ENCODE results near the gene TTC36. TPM values are rescaled to one million over a fixed set of nuclear protein-coding genes. Genes with fewer than 3 reads are reported as not detected.

Gene TTC36
- total and polyA plus RNA-seq, 2 donors (not counting 1 experiment from before 2014, with no cell fraction given): 0.19 to 0.79 TPM

- H3K79me2 ChIP-seq (ENCODE audit: control insufficient read depth, insufficient read depth, low read length): no peaks in the 10 kb centered on the region
- no peak overlapping the region for H3K27ac ChIP-seq (ENCODE audit: low read length in 2 of 2)
- H3K4me2 ChIP-seq (replicated peaks; ENCODE audit: low read depth, low read length, poor library complexity, severe bottlenecking): no peak overlapping the region
- TF ChIP-seq CTCF (IDR thresholded peaks at IDR 0.05) (no peak), EZH2 (IDR thresholded peaks at IDR 0.05; ENCODE audit: borderline replicate concordance, insufficient read depth, low read depth, low read length, poor library complexity, severe bottlenecking) (no peak)
- ChIA-PET CTCF (no interaction called here), POLR2A (no interaction called here)
- intact Hi-C loops (cut with micrococcal nuclease): no loop called here
- no peak overlapping the region for H3K4me3 ChIP-seq (ENCODE audit: control extremely low read depth in 1 of 5, extremely low read depth in 1 of 5, insufficient read depth in 1 of 5, low read depth in 2 of 5, low read length in 4 of 5)
- peak overlapping the region; percentile 17 for H3K27ac Mint-ChIP-seq
- no peaks in the 10 kb centered on the region for H3K4me1 Mint-ChIP-seq
- ATAC-seq (ENCODE audit: low read depth) (no peak), DNase-seq (no peak)
- no peaks in the 10 kb centered on the region for H3K9me3 ChIP-seq (ENCODE audit: control extremely low read depth in 1 of 3, control insufficient read depth in 2 of 3, insufficient read depth in 1 of 3, low read length in 2 of 3)
- H3K27me3 ChIP-seq (replicated peaks in 1 of 4; ENCODE audit: control extremely low read depth in 1 of 4, control insufficient read depth in 3 of 4, insufficient read depth in 4 of 4, low read length in 3 of 4): no peaks in the 10 kb centered on the region
- peaks cover 20 to 67% of the 10 kb centered on the region in 2 experiments for H3K36me3 ChIP-seq (replicated peaks in 1 of 2; ENCODE audit: control extremely low read depth in 1 of 2, control insufficient read depth in 1 of 2, extremely low read depth in 1 of 2, insufficient read depth in 2 of 2, low read length in 1 of 2)
- no peak overlapping the region for H2AFZ ChIP-seq (ENCODE audit: insufficient read depth, low read depth, low read length, poor library complexity, severe bottlenecking)
- no peak overlapping the region for H3K4me3 Mint-ChIP-seq
- H3K9ac ChIP-seq (ENCODE audit: low read length): no peak overlapping the region
- H3K9me3 Mint-ChIP-seq (ENCODE audit: insufficient read depth): no peaks in the 10 kb centered on the region
- no peaks in the 10 kb centered on the region for H3K27me3 Mint-ChIP-seq
- WGBS (ENCODE audit: insufficient coverage): no CpG with 5 or more reads among the region's 3 CpGs
- H4K20me1 ChIP-seq (ENCODE audit: control insufficient read depth, insufficient read depth, low read length, poor library complexity, severe bottlenecking): no peaks in the 10 kb centered on the region
- no peaks in the 10 kb centered on the region for H3K4me1 ChIP-seq (ENCODE audit: control insufficient read depth in 2 of 2, insufficient read depth in 2 of 2, low read length in 2 of 2)
Measured at GRCh38 chr11:118484405-118484804, 42.9 kb upstream of the TTC36 start.

- H3K27me3 Mint-ChIP-seq: no peaks in the 10 kb centered on the region
- no peak overlapping the region for H3K27ac Mint-ChIP-seq
- Histone ChIP-seq H3K27ac (ENCODE audit: low read length in 2 of 2) (no peak overlapping the region), H2AFZ (ENCODE audit: insufficient read depth, low read depth, low read length, poor library complexity, severe bottlenecking) (no peak overlapping the region), H3K4me1 (ENCODE audit: control insufficient read depth in 2 of 2, insufficient read depth in 2 of 2, low read length in 2 of 2) (no peaks in the 10 kb centered on the region), H3K27me3 (replicated peaks in 1 of 4; ENCODE audit: control extremely low read depth in 1 of 4, control insufficient read depth in 3 of 4, insufficient read depth in 4 of 4, low read length in 3 of 4) (no peaks in the 10 kb centered on the region), H3K36me3 (replicated peaks in 1 of 2; ENCODE audit: control extremely low read depth in 1 of 2, control insufficient read depth in 1 of 2, extremely low read depth in 1 of 2, insufficient read depth in 2 of 2, low read length in 1 of 2) (peaks cover 23 to 67% of the 10 kb centered on the region in 2 experiments), H3K4me2 (replicated peaks; ENCODE audit: low read depth, low read length, poor library complexity, severe bottlenecking) (no peak overlapping the region), H3K4me3 (ENCODE audit: control extremely low read depth in 1 of 5, extremely low read depth in 1 of 5, insufficient read depth in 1 of 5, low read depth in 2 of 5, low read length in 4 of 5) (no peak overlapping the region), H4K20me1 (ENCODE audit: control insufficient read depth, insufficient read depth, low read length, poor library complexity, severe bottlenecking) (no peaks in the 10 kb centered on the region), H3K9ac (ENCODE audit: low read length) (no peak overlapping the region), H3K79me2 (ENCODE audit: control insufficient read depth, insufficient read depth, low read length) (no peaks in the 10 kb centered on the region), H3K9me3 (ENCODE audit: control extremely low read depth in 1 of 3, control insufficient read depth in 2 of 3, insufficient read depth in 1 of 3, low read length in 2 of 3) (no peaks in the 10 kb centered on the region)
- intact Hi-C loops (cut with micrococcal nuclease): no loop called here
- no peaks in the 10 kb centered on the region for H3K4me1 Mint-ChIP-seq
- ChIA-PET CTCF (interaction anchor here (1.2 to 2.4 kb wide), 4 partner anchors 45 to 287 kb away, joined by 3 to 9 read pairs (median 4); no protein-coding TSS in a partner anchor), POLR2A (no interaction called here)
- no peak for ATAC-seq (ENCODE audit: low read depth)
- no peak for TF ChIP-seq EZH2 (IDR thresholded peaks at IDR 0.05; ENCODE audit: borderline replicate concordance, insufficient read depth, low read depth, low read length, poor library complexity, severe bottlenecking)
- peak; percentile 8 for TF ChIP-seq CTCF (IDR thresholded peaks at IDR 0.05)
- H3K4me3 Mint-ChIP-seq: no peak overlapping the region
- no peaks in the 10 kb centered on the region for H3K9me3 Mint-ChIP-seq (ENCODE audit: insufficient read depth)
- DNase-seq: no peak
Measured at GRCh38 chr11:118485273-118485672, 42.0 kb upstream of the TTC36 start.
